Measurements from ENCODE around the gene UVSSA. TPM values are rescaled to one million over a fixed set of nuclear protein-coding genes. Genes with fewer than 3 reads are reported as not detected.

Gene UVSSA
- total RNA-seq, 1 donor from 2014 or later = 32.4 TPM

DNA sequence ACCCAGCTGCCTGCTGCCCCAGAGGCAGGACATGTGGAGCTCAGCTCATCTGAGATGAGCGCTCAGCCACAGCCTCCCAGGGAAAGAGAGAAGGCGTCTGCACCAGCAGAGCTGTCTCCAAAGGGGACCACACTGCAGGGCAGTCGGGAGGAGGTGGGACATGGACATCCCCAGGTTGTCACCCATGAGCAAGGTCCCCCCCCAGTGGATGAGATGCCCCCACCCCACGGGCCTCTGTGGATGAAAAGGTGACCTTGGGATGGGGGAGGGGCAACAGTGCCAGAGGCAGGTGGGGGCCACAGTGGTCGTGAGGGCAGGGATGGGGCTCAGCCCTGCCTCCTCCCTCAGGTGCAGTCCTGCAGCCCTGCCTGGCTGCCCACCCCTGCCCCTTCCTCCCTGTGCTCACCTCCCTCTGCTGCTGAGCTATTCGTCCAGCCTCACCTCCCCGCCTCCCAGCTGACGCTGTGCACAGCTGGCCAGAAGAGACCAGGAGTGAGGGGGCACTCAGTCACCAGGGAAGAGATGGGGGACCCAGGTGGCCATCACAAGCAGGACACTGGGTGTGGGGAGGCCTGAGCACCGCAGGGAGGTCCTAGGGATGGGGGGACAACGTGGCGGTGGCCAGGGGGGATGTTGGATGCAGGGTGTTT is 49.9 kb downstream of the UVSSA start:
- TF ChIP-seq, protein P1, sequence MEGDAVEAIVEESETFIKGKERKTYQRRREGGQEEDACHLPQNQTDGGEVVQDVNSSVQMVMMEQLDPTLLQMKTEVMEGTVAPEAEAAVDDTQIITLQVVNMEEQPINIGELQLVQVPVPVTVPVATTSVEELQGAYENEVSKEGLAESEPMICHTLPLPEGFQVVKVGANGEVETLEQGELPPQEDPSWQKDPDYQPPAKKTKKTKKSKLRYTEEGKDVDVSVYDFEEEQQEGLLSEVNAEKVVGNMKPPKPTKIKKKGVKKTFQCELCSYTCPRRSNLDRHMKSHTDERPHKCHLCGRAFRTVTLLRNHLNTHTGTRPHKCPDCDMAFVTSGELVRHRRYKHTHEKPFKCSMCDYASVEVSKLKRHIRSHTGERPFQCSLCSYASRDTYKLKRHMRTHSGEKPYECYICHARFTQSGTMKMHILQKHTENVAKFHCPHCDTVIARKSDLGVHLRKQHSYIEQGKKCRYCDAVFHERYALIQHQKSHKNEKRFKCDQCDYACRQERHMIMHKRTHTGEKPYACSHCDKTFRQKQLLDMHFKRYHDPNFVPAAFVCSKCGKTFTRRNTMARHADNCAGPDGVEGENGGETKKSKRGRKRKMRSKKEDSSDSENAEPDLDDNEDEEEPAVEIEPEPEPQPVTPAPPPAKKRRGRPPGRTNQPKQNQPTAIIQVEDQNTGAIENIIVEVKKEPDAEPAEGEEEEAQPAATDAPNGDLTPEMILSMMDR (conservative IDR thresholded peaks at IDR 0.05) = no peak
- peaks cover 8% of the 10 kb centered on the region for H3K27me3 Mint-ChIP-seq
- no peaks in the 10 kb centered on the region for H3K4me1 Mint-ChIP-seq (ENCODE audit: unreplicated experiment)
- peaks cover 12% of the 10 kb centered on the region for H3K36me3 Mint-ChIP-seq
- no peaks in the 10 kb centered on the region for H3K9me3 Mint-ChIP-seq
- no peak overlapping the region for H3K4me3 Mint-ChIP-seq
- no peak overlapping the region for H3K27ac Mint-ChIP-seq
- DNase-seq (ENCODE audit: extremely low spot score, unreplicated experiment) = no peak

DNA sequence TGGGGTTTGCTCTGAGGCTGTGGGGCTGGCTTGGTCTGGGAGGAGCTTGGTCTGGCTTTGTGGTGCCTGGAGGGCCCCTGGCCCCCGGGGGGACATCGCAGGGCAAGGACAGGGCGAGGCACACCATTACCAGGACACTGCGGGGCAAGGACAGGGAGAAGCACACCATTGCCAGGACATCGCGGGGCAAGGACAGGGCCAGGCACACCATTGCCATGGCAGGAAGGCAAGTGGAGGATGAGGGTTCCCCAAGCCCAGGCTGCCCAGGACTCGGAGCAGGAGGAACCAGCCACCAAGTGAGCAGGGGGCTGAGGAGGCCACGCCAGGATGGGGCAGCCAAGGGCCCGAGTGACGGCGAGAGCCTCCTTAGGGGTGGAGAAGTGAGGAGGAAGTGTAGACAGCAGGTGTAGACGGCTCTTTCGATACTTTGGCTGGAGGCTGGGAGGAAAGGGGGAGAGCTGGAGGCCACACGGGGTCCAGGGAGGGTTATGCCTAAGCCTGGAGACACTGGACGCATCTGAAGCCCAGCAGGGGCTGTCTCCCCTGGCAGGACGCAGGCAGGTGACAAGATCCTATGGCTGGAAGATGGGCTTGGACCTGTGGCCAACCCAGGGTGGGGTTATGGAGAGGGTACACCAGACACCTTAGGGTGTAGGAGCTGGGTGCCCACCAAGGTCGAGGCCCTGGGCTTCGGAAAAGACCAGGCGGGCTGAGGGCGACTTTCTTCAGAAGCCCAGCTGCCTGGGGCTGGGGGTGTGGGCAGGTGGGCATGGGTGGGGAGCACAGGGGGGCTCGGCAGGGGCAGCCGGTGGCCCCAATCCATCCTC is 51.9 kb downstream of the UVSSA start:
- Mint-ChIP-seq H3K9me3 (no peaks in the 10 kb centered on the region), H3K36me3 (peaks cover 9% of the 10 kb centered on the region), H3K27ac (no peak overlapping the region), H3K4me3 (no peak overlapping the region), H3K27me3 (peaks cover 13% of the 10 kb centered on the region), H3K4me1 (ENCODE audit: unreplicated experiment) (no peaks in the 10 kb centered on the region)
- peak; percentile 63 for DNase-seq (ENCODE audit: extremely low spot score, unreplicated experiment)
- TF ChIP-seq, protein P1 (conservative IDR thresholded peaks at IDR 0.05) = no peak

DNA sequence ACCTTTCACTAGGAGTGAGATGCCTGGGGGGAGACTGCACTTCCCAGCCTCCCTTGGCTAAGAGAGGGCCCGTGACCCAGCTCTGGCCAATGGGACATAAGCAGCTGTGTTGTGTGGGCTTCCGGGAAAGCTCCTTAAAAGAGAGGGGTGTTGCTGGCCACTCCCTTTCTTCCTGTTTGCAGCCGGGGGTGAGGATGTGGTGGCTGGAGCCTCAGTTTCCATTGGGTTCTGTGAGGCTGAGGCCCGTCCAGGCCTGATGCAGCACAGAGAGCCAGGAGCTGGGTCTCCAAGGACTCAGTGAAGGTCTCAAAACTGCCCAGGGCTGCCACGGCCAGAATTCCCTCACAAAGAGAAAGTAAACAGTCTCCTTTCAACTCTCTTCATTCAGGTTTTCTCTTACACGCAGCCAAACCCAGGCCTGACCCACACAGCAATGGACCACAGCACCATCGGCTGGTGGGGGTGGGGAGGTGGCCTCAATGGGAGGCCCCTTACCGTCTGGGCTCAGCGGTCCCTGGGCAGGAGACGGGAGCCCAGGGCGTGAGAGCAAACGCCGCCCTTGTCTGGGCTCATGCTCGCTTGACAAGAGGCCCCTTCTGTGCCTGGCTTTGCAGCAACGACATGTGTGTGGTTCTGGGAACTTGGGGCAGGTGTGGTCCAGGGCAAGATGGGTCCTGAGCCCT is 52.6 kb downstream of the UVSSA start:
- H3K27ac Mint-ChIP-seq = no peak overlapping the region
- H3K36me3 Mint-ChIP-seq = peaks cover 4% of the 10 kb centered on the region
- TF ChIP-seq, protein P1 (conservative IDR thresholded peaks at IDR 0.05) = no peak
- H3K9me3 Mint-ChIP-seq = no peaks in the 10 kb centered on the region
- H3K4me3 Mint-ChIP-seq = no peak overlapping the region
- no peak for DNase-seq (ENCODE audit: extremely low spot score, unreplicated experiment)
- H3K4me1 Mint-ChIP-seq (ENCODE audit: unreplicated experiment) = no peaks in the 10 kb centered on the region
- peaks cover 17% of the 10 kb centered on the region for H3K27me3 Mint-ChIP-seq

DNA sequence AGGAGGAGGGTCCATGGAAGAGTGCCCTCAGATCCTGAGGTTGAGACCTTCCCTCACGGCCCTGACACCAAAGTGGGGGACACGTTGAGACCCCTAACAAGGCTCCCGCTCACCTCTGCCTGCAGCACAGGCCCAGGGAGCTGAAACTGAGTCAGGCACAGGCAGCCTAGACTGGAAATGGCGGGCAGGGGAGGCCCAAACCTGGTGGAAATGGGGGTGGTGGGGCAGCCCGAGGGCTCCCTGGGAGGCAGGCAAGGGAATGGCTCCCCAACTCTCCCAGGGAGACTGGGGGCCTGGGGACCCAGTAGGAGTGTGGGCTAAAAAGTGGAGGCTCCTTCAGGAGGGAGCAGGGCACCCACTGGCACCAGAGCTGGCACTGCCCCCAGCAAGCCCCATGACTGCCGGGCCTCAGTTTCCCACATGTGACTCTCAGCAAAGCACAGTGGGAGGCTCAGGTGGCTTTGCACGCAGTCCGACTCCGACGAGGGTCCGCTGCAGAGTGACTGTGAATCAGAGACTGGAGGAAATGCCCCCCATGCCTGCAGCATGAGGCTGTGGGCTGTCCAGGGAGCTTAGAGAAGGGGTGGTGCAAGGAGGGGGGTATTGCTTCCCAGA is 53.3 kb downstream of the UVSSA start:
- H3K4me1 Mint-ChIP-seq (ENCODE audit: unreplicated experiment) = no peaks in the 10 kb centered on the region
- peaks cover 4% of the 10 kb centered on the region for H3K36me3 Mint-ChIP-seq
- no peak overlapping the region for H3K4me3 Mint-ChIP-seq
- no peak for DNase-seq (ENCODE audit: extremely low spot score, unreplicated experiment)
- H3K27ac Mint-ChIP-seq = no peak overlapping the region
- TF ChIP-seq, protein P1 (conservative IDR thresholded peaks at IDR 0.05) = no peak
- no peaks in the 10 kb centered on the region for H3K9me3 Mint-ChIP-seq
- H3K27me3 Mint-ChIP-seq = peaks cover 23% of the 10 kb centered on the region

DNA sequence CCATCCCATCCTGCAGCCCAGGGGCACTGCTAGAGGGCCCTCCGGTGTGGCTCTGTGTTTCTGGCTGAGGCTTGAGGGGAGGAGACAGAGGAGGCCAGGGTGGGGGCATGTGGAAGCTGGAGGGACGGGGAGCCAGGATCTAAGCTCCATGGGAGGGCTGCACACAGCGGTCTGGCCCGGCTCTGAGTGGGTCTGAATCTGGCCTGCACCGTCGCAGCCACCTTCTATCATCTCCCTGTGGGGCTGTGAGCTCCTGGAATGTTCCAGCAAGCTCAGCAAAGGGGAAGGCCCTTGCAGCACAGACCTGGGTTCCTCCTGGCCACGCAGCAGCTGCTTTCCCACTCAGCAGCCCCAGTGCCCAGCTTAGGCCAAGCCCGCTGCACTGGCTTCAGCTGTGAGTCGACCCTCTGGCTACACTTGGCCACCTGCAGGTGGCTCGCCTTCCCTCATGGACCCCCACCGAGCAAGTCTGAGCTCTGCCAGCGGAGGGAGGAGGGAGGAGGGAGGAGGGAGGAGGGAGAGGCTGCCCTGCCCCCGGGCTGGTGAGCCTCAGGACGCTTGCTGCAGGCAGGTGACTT is 53.9 kb downstream of the UVSSA start:
- no peak for DNase-seq (ENCODE audit: extremely low spot score, unreplicated experiment)
- H3K9me3 Mint-ChIP-seq = no peaks in the 10 kb centered on the region

More for the DNA sequence above, 53.9 kb downstream of the UVSSA start:
- Mint-ChIP-seq H3K27me3 (peaks cover 24% of the 10 kb centered on the region), H3K4me1 (ENCODE audit: unreplicated experiment) (no peaks in the 10 kb centered on the region), H3K27ac (no peak overlapping the region), H3K4me3 (no peak overlapping the region), H3K36me3 (no peaks in the 10 kb centered on the region)
- TF ChIP-seq, protein P1 (conservative IDR thresholded peaks at IDR 0.05) = no peak

All from type B pancreatic cell (in vitro differentiated cells).